A549 (cell line): ENCODE measurements around the gene CTNNA1. TPM values are rescaled to one million over a fixed set of nuclear protein-coding genes. Genes with fewer than 3 reads are reported as not detected.

ENCODE experiments used
- ATAC-seq, 2 experiments: fragments of 200-7000 bp in 1 of 2; fragments of >200 bp in 1 of 2; cut with Nextera tagmentation in 1 of 2; cut with Tn5 transposase in 1 of 2; 3 replicates each; pipeline versions ENCODE4 v1.8.0 to v1.9.1; 2018 to 2020; ENCODE audit warnings: mild to moderate bottlenecking in 1 of 2, moderate library complexity in 1 of 2
- CTCF ChIA-PET: fragments of 300-600 bp; sonication (Branson Sonifier 250); formaldehyde crosslinking; extraction: SDS; loops from one replicate; lab custom pipeline; 2021; ENCODE audit warnings: antibody characterized with exemption, inconsistent platforms; lab: Yijun Ruan, JAX
- POLR2A ChIA-PET: fragments of 350-600 bp; formaldehyde crosslinking; extraction: SDS; loops from one replicate; lab custom pipeline; 2021; ENCODE audit warnings: antibody characterized with exemption, inconsistent platforms; lab: Yijun Ruan, JAX
- DNase-seq, 2 experiments: peaks; one replicate each; pipeline versions ENCODE4 v3.0.0 to v3.0.0-alpha.2; 2011 to 2016; ENCODE audit warnings: low read depth in 1 of 2, low spot score in 1 of 2
- FAIRE-seq: peaks from 2 replicates; lab custom pipeline; 2011; peaks lifted over from hg19 to GRCh38; lab: Jason Lieb, UNC
- H3K27ac ChIP-seq, 2 experiments: fragments of >200 bp; sonication (Bioruptor Twin); formaldehyde crosslinking; 3 replicates each; pipeline ENCODE4 v1.5.1; 2016 to 2017
- H3K4me1 ChIP-seq: fragments of >200 bp; sonication (Bioruptor Twin); formaldehyde crosslinking; 3 replicates; pipeline ENCODE4 v1.6.1; 2016
- H3K4me2 ChIP-seq: fragments of >200 bp; sonication (Bioruptor Twin); formaldehyde crosslinking; 3 replicates; pipeline ENCODE4 v1.6.1; 2016
- H3K4me3 ChIP-seq: fragments of >200 bp; sonication (Bioruptor Twin); formaldehyde crosslinking; 3 replicates; pipeline ENCODE4 v1.5.1; 2016
- H3K9me3 ChIP-seq: fragments of >200 bp; sonication (Bioruptor Twin); formaldehyde crosslinking; 3 replicates; pipeline ENCODE4 v1.6.1; 2016
- BHLHE40 ChIP-seq: IDR thresholded peaks from 2 replicates; pipeline ENCODE4 v1.6.1; 2012; ENCODE audit warnings: low read depth, low read length, inconsistent platforms
- CBX2 ChIP-seq: fragments of 200-600 bp; sonication (generic); IDR thresholded peaks from 2 replicates; pipeline ENCODE4 v1.6.1; 2016; ENCODE audit warnings: low read depth, mild to moderate bottlenecking, borderline replicate concordance
- CBX8 ChIP-seq: fragments of 200-600 bp; sonication (generic); IDR thresholded peaks from 2 replicates; pipeline ENCODE4 v1.6.1; 2016
- CEBPB ChIP-seq, 2 experiments: fragments of >200 bp in 1 of 2; sonication (Bioruptor Twin) in 1 of 2; formaldehyde crosslinking in 1 of 2; IDR thresholded peaks; 2 replicates each; pipeline ENCODE4 v1.6.1; 2012 to 2016
- CHD2 ChIP-seq: fragments of 150-350 bp; IDR thresholded peaks from 2 replicates; pipeline ENCODE4 v1.6.1; 2014; ENCODE audit warnings: low read length; ENCODE audit not compliant: partially characterized antibody
- EHF ChIP-seq: fragments of 250-450 bp; sonication (Bioruptor Pico); IDR thresholded peaks from 2 replicates; pipeline ENCODE4 v1.5.0; 2020; ENCODE audit warnings: mild to moderate bottlenecking
- EP300 ChIP-seq, 2 experiments: fragments of >200 bp; sonication (Bioruptor Twin); formaldehyde crosslinking; IDR thresholded peaks; 2 replicates in 1 of 2; 3 replicates in 1 of 2; pipeline ENCODE4 v1.6.1; 2016 to 2017
- ESRRA ChIP-seq: fragments of 150-350 bp; IDR thresholded peaks from 2 replicates; pipeline ENCODE4 v1.6.1; 2014; ENCODE audit warnings: mild to moderate bottlenecking, low read length, borderline replicate concordance
- FOSB ChIP-seq: fragments of 250-450 bp; sonication (Bioruptor Pico); IDR thresholded peaks from 2 replicates; pipeline ENCODE4 v1.5.0; 2020; ENCODE audit warnings: mild to moderate bottlenecking, moderate library complexity
- FOSL2 ChIP-seq, 2 experiments: fragments of 450-650 bp in 1 of 2; fragments of >200 bp in 1 of 2; sonication (Bioruptor Twin) in 1 of 2; formaldehyde crosslinking; IDR thresholded peaks; 2 replicates each; pipeline versions ENCODE4 v1.5.0 to v1.6.1; 2016 to 2020; ENCODE audit warnings: mild to moderate bottlenecking in 1 of 2, moderate library complexity in 1 of 2
- FOXS1 ChIP-seq: fragments of 250-450 bp; sonication (Bioruptor Pico); IDR thresholded peaks from 2 replicates; pipeline ENCODE4 v1.5.0; 2020; ENCODE audit warnings: mild to moderate bottlenecking, moderate library complexity
- GATA3 ChIP-seq: IDR thresholded peaks from 2 replicates; pipeline ENCODE4 v1.6.1; 2012; ENCODE audit warnings: borderline replicate concordance
- HOXB13 ChIP-seq: fragments of 250-450 bp; sonication (Bioruptor Pico); IDR thresholded peaks from 2 replicates; pipeline ENCODE4 v1.5.0; 2020; ENCODE audit warnings: low read depth, mild to moderate bottlenecking, moderate library complexity
- HOXB5 ChIP-seq: fragments of 250-450 bp; sonication (Bioruptor Pico); IDR thresholded peaks from 2 replicates; pipeline ENCODE4 v1.5.0; 2020; ENCODE audit warnings: mild to moderate bottlenecking, moderate library complexity
- JUNB ChIP-seq: fragments of >200 bp; sonication (Bioruptor Twin); formaldehyde crosslinking; IDR thresholded peaks from 2 replicates; pipeline ENCODE4 v1.6.1; 2016
- KDM5A ChIP-seq: fragments of 200-600 bp; sonication (generic); IDR thresholded peaks from 2 replicates; pipeline ENCODE4 v1.6.1; 2016; ENCODE audit warnings: antibody characterized with exemption, mild to moderate bottlenecking
- MAZ ChIP-seq: fragments of 150-350 bp; IDR thresholded peaks from 2 replicates; pipeline ENCODE4 v1.6.1; 2014; ENCODE audit warnings: antibody characterized with exemption, low read depth, low read length, borderline replicate concordance
- NPAS2 ChIP-seq: fragments of 250-450 bp; sonication (Bioruptor Pico); IDR thresholded peaks from 2 replicates; pipeline ENCODE4 v1.8.0; 2022; ENCODE audit warnings: mild to moderate bottlenecking, moderate library complexity, borderline replicate concordance
- NR3C1 ChIP-seq: fragments of >200 bp; sonication (Bioruptor Twin); formaldehyde crosslinking; IDR thresholded peaks from 3 replicates; pipeline ENCODE4 v1.6.1; 2017
- PBX3 ChIP-seq: IDR thresholded peaks from 2 replicates; pipeline ENCODE4 v1.6.1; 2012
- RNF2 ChIP-seq: fragments of 200-600 bp; sonication (generic); IDR thresholded peaks from 2 replicates; pipeline ENCODE4 v1.6.1; 2016; ENCODE audit warnings: low read depth, mild to moderate bottlenecking, antibody characterized with exemption, moderate library complexity, borderline replicate concordance
- SREBF2 ChIP-seq: fragments of 450-650 bp; IDR thresholded peaks from 2 replicates; pipeline ENCODE4 v1.6.1; 2014; ENCODE audit warnings: mild to moderate bottlenecking, moderate library complexity
- TFCP2L1 ChIP-seq: fragments of 250-450 bp; sonication (Bioruptor Pico); IDR thresholded peaks from 2 replicates; pipeline ENCODE4 v1.5.0; 2021; ENCODE audit warnings: mild to moderate bottlenecking
- USF2 ChIP-seq: fragments of 450-650 bp; IDR thresholded peaks from 2 replicates; pipeline ENCODE4 v1.6.1; 2014; ENCODE audit warnings: antibody characterized with exemption
- ZC3H11A ChIP-seq: fragments of 450-650 bp; IDR thresholded peaks from 2 replicates; pipeline ENCODE4 v1.6.1; 2014; ENCODE audit warnings: antibody characterized with exemption, mild to moderate bottlenecking
- ZFP36 ChIP-seq: fragments of 450-650 bp; IDR thresholded peaks from 2 replicates; pipeline ENCODE4 v1.6.1; 2014; ENCODE audit warnings: borderline replicate concordance; ENCODE audit not compliant: partially characterized antibody
- ZNF302 ChIP-seq: fragments of 250-450 bp; sonication (Bioruptor Pico); IDR thresholded peaks from 2 replicates; pipeline ENCODE4 v1.9.0; 2021; ENCODE audit warnings: inconsistent platforms, mild to moderate bottlenecking, moderate library complexity
- WGBS: methylation state at CpG from one replicate; pipeline ENCODE4 v1.1.6; 2017; ENCODE audit errors: missing lambda C conversion rate; 5-methylcytosine and 5-hydroxymethylcytosine counted together
- polyA plus RNA-seq, 4 experiments: library from polyadenylated mRNA; depleted of rRNA in 3 of 4; stranded (reverse); fragments of >200 nt; fragmentation: RNase III in 1 of 4; extraction: RNeasy Plus Mini Kit Qiagen cat#74134 plus additional on column Dnase treatment in 1 of 4; gene quantifications; 2 replicates in 3 of 4; 3 replicates in 1 of 4; pipeline ENCODE4 v1.2.3, GENCODE V29; 2011 to 2017

CTNNA1 gene
- polyA plus RNA-seq, 2 of the 4 experiments (the other 2 are of a cell fraction): 154 to 184 TPM

- no peak for TF ChIP-seq USF2
- TF ChIP-seq KDM5A: no peak
- no peak for TF ChIP-seq CEBPB (IDR thresholded peaks at IDR 0.05)
- no peak for TF ChIP-seq CHD2
These were observed 78.5 kb downstream of the CTNNA1 start (continued) for GRCh38 chr5:138831703-138832102.

GRCh38 chr5:138832218-138832617 is 79.0 kb downstream of the CTNNA1 start:
- H3K9me3 ChIP-seq: no peaks in the 10 kb centered on the region
- FAIRE-seq (no peak), ATAC-seq (no peak), DNase-seq (no peak)
- no peaks in the 10 kb centered on the region for H3K4me1 ChIP-seq
- TF ChIP-seq BHLHE40 (no peak), JUNB (no peak), ZC3H11A (no peak), HOXB13 (no peak), HOXB5 (CRISPR knock-in tag) (no peak), USF2 (no peak), FOXS1 (CRISPR knock-in tag) (no peak), NR3C1 (no peak), EHF (CRISPR knock-in tag) (no peak), EP300 (IDR thresholded peaks at IDR 0.05) (no peak), CBX2 (no peak), CBX8 (no peak), TFCP2L1 (CRISPR knock-in tag) (no peak), ZFP36 (no peak), ZNF302 (CRISPR knock-in tag) (no peak), RNF2 (no peak), SREBF2 (no peak), FOSL2 (IDR thresholded peaks at IDR 0.05) (no peak), FOSL2 (CRISPR knock-in tag; IDR thresholded peaks at IDR 0.05) (no peak)
- H3K4me3 ChIP-seq: no peak overlapping the region
- ChIA-PET CTCF (interaction anchor here (1.2 to 1.8 kb wide), 2 partner anchors 11 to 13 kb away, joined by 3 to 5 read pairs; no protein-coding TSS in a partner anchor), POLR2A (no interaction called here)
- H3K4me2 ChIP-seq: no peak overlapping the region
- H3K27ac ChIP-seq: no peak overlapping the region
- WGBS: 82% methylated on average over 2 of the region's 2 CpGs

GRCh38 chr5:138833080-138833479 is 79.9 kb downstream of the CTNNA1 start:
- H3K27ac ChIP-seq: no peak overlapping the region
- no peak overlapping the region for H3K4me2 ChIP-seq
- no peak for ATAC-seq
- POLR2A ChIA-PET: no interaction called here
- FAIRE-seq: no peak
- DNase-seq: no peak
- WGBS: 94% methylated on average over 2 of the region's 2 CpGs
- H3K9me3 ChIP-seq: no peaks in the 10 kb centered on the region
- H3K4me1 ChIP-seq: no peaks in the 10 kb centered on the region
- TF ChIP-seq GATA3 (no peak), CBX8 (no peak), PBX3 (no peak), ZC3H11A (no peak), FOXS1 (CRISPR knock-in tag) (no peak), MAZ (no peak), USF2 (no peak), ESRRA (no peak), NPAS2 (CRISPR knock-in tag) (no peak), FOSB (CRISPR knock-in tag) (no peak)
- CTCF ChIA-PET: interaction anchor here (0.6 to 2.1 kb wide), 4 partner anchors 8 to 513 kb away, joined by 3 to 11 read pairs (median 4); no protein-coding TSS in a partner anchor
- H3K4me3 ChIP-seq: no peak overlapping the region
